OCI-LY1 (cell line): ENCODE measurements around the gene HS3ST3B1.

Experiments
- H2AFZ ChIP-seq: fragments of 200-600 bp; sonication (generic), shearing (Covaris generic); 2 replicates; pipeline ENCODE4 v1.6.0; 2014; ENCODE audit warnings: antibody characterized with exemption, mild to moderate bottlenecking, low read length
- H3F3A ChIP-seq: fragments of 200-600 bp; sonication (generic), shearing (Covaris generic); 2 replicates; pipeline ENCODE4 v1.6.0; 2014; ENCODE audit warnings: mild to moderate bottlenecking, antibody characterized with exemption, low read length, moderate library complexity; ENCODE audit not compliant: insufficient read depth
- H3K27ac ChIP-seq: fragments of 200-600 bp; sonication (generic); 2 replicates; pipeline ENCODE4 v1.5.1; 2014; ENCODE audit warnings: low read length, mixed run types, mild to moderate bottlenecking, low read depth; ENCODE audit not compliant: poor library complexity, severe bottlenecking
- H3K27me3 ChIP-seq: fragments of 200-600 bp; sonication (generic); 2 replicates; pipeline ENCODE4 v1.6.0; 2014; ENCODE audit warnings: antibody characterized with exemption, mild to moderate bottlenecking, low read length, moderate library complexity; ENCODE audit not compliant: insufficient read depth
- H3K36me3 ChIP-seq: fragments of 200-600 bp; sonication (generic); 2 replicates; pipeline ENCODE4 v1.6.1; 2014; ENCODE audit warnings: mild to moderate bottlenecking, antibody characterized with exemption, low read length, moderate library complexity, mixed read lengths; ENCODE audit not compliant: insufficient read depth
- H3K4me1 ChIP-seq: fragments of 200-600 bp; sonication (generic); 2 replicates; pipeline ENCODE4 v1.5.1; 2014; ENCODE audit warnings: mild to moderate bottlenecking, low read length, moderate library complexity; ENCODE audit not compliant: insufficient read depth, severe bottlenecking
- H3K4me2 ChIP-seq: fragments of 200-600 bp; sonication (generic), shearing (Covaris generic); 2 replicates; pipeline ENCODE4 v1.6.1; 2014; ENCODE audit warnings: low read length
- H3K4me3 ChIP-seq: fragments of 200-600 bp; sonication (generic); 2 replicates; pipeline ENCODE4 v1.5.1; 2014; ENCODE audit warnings: low read length, low read depth, mild to moderate bottlenecking, mixed read lengths; ENCODE audit not compliant: poor library complexity, severe bottlenecking
- H3K79me2 ChIP-seq: fragments of 200-600 bp; shearing (Covaris generic); 2 replicates; pipeline ENCODE4 v1.6.1; 2016; ENCODE audit warnings: mixed run types, low read length, mixed read lengths; ENCODE audit not compliant: insufficient read depth
- H3K9ac ChIP-seq: fragments of 200-600 bp; sonication (generic), shearing (Covaris generic); 2 replicates; pipeline ENCODE4 v1.6.1; 2014; ENCODE audit warnings: mild to moderate bottlenecking, low read length, mixed read lengths
- H3K9me2 ChIP-seq: fragments of 200-600 bp; sonication (generic), shearing (Covaris generic); 2 replicates; pipeline ENCODE4 v1.6.1; 2014; ENCODE audit warnings: low read depth, mild to moderate bottlenecking, low read length, mixed read lengths
- H3K9me3 ChIP-seq: fragments of 200-600 bp; shearing (Covaris generic); 2 replicates; pipeline ENCODE4 v1.6.1; 2014; ENCODE audit warnings: low read length, mixed read lengths
- H4K20me1 ChIP-seq: fragments of 200-600 bp; sonication (generic), shearing (Covaris generic); 2 replicates; pipeline ENCODE4 v1.6.0; 2016; ENCODE audit warnings: mild to moderate bottlenecking, low read length; ENCODE audit not compliant: insufficient read depth
- CTCF ChIP-seq: fragments of 200-600 bp; sonication (generic), shearing (Covaris generic); IDR thresholded peaks from 2 replicates; pipeline ENCODE4 v1.5.1; 2017; ENCODE audit warnings: mild to moderate bottlenecking, antibody characterized with exemption, low read length, moderate library complexity, mixed read lengths
- EZH2 ChIP-seq: fragments of 200-600 bp; sonication (generic), shearing (Covaris generic); IDR thresholded peaks from 2 replicates; pipeline ENCODE4 v1.8.0; 2017; ENCODE audit warnings: borderline replicate concordance, mixed run types, mild to moderate bottlenecking, antibody characterized with exemption, low read length, moderate library complexity, mixed read lengths

The HS3ST3B1 gene

DNA sequence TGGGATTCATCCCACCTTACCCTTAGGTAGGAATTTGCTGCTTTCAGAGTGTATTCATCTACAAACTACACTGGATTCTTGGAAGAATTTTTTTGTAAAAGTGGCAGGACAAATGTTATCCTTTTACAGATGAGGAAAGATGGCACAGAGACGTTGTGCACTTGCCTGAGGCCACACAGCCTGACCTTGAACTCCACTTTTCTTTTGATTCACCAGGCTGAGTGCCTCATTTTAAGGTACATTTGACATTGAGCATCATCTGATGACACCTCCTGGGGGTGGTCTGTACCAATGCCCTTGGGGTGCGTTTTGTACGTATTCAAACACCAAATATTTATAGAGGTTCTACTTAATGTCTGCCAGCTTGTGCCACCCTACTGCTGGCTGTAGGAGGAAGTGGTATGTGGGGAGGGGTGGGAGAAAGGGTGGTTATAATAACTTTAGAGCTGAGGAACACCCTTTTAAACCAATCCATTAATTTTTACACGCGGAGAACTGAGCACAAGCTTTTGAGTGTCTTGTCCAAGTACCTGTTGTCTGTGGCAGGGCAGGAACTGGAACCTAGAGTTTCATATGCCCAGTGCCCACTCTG, 29.1 kb downstream of the HS3ST3B1 start:
- no peak overlapping the region for H2AFZ ChIP-seq
- no peak overlapping the region for H3K9ac ChIP-seq
- H3K9me3 ChIP-seq: no peaks in the 10 kb centered on the region
- H3K79me2 ChIP-seq: no peaks in the 10 kb centered on the region
- no peaks in the 10 kb centered on the region for H3K27me3 ChIP-seq
- H3K4me1 ChIP-seq: no peaks in the 10 kb centered on the region
- H3K9me2 ChIP-seq: no peaks in the 10 kb centered on the region
- H3K4me2 ChIP-seq: no peak overlapping the region
- TF ChIP-seq EZH2 (no peak), CTCF (no peak)
- no peaks in the 10 kb centered on the region for H4K20me1 ChIP-seq
- H3K4me3 ChIP-seq: no peak overlapping the region
- no peak overlapping the region for H3K27ac ChIP-seq
- H3F3A ChIP-seq: no peaks in the 10 kb centered on the region
- H3K36me3 ChIP-seq: no peaks in the 10 kb centered on the region

- no peak for TF ChIP-seq CTCF
- no peak for TF ChIP-seq EZH2
- Histone ChIP-seq H3K9me3 (no peaks in the 10 kb centered on the region), H4K20me1 (no peaks in the 10 kb centered on the region), H3K9me2 (no peaks in the 10 kb centered on the region), H3K27ac (no peak overlapping the region), H3K4me2 (no peak overlapping the region), H3K27me3 (no peaks in the 10 kb centered on the region), H2AFZ (no peak overlapping the region), H3K4me3 (no peak overlapping the region), H3K9ac (no peak overlapping the region), H3K4me1 (no peaks in the 10 kb centered on the region), H3K36me3 (no peaks in the 10 kb centered on the region), H3F3A (no peaks in the 10 kb centered on the region), H3K79me2 (no peaks in the 10 kb centered on the region)
Observed at GRCh38 chr17:14330492-14330962, 29.6 kb downstream of the HS3ST3B1 start.

GRCh38 chr17:14331225-14331981, 30.5 kb downstream of the HS3ST3B1 start:
- Histone ChIP-seq H3K9me3 (no peaks in the 10 kb centered on the region), H3F3A (no peaks in the 10 kb centered on the region), H3K27me3 (no peaks in the 10 kb centered on the region), H3K27ac (no peak overlapping the region), H3K9me2 (no peaks in the 10 kb centered on the region), H3K4me1 (no peaks in the 10 kb centered on the region), H3K36me3 (no peaks in the 10 kb centered on the region), H3K79me2 (no peaks in the 10 kb centered on the region), H2AFZ (no peak overlapping the region), H3K4me2 (no peak overlapping the region), H4K20me1 (no peaks in the 10 kb centered on the region), H3K4me3 (no peak overlapping the region), H3K9ac (no peak overlapping the region)
- TF ChIP-seq CTCF (no peak), EZH2 (no peak)
